ENCODE data around the gene TSPY10.
"Not testable (repeated sequence)": the region's sequence is repeated elsewhere in the genome, so short reads cannot be mapped to it uniquely, and the experiment has no call there.

Gene TSPY10

GRCh38 chrY:9527580-9527979 lies at the start of gene TSPY10:
TSS of gene TSPY10 (plus strand) at chrY:9527880. CDS start at chrY:9527926, 46 bp downstream.
- not testable (repeated sequence) for DNase-seq

DNA sequence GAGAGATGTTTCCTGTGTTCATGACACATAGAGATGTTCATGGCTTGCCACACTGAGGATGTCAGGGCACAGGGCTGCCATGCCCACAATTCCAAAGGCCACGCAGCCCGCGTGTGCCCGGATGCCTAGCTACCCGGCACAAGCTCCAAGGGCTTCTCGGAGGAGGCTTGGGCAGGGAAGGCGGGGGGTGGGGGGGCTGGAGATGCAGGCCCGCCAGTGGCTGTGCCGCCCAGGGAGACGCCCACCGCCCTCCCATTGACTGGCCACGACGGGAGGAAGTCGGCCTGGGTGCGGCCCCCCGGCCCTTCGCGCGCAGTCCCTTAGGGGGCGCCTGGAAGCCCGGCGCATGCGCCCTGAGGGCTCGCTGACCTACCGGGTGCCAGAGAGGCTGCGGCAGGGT lies 40.7 kb upstream of the TSPY10 start, which contains the start of gene TSPY9:
TSS of gene TSPY9 (plus strand) at position 301 of the 400 bp plus-strand sequence. CDS start at position 347, 46 bp downstream.
- DNase-seq, result not testable (repeated sequence)

DNA sequence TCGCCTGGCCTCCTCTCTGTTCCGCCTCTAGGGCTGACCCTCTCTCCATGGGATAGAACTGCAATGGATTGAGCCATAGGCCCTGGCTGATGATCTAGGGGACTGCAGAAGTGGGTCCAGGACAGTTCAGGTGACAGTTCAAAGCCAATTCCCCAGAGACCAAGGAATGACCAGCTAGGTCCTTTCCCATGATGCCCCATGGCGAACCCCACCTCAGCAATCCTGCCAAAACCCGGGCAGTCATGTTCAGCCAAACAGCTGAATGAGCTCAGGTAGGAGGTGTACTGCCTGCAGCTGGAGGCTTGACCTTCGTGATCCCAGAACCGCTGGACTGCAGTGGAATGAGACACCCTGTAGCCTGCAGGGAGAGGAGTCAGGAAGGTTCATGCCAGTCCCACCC lies 23.3 kb upstream of the TSPY10 start:
- DNase-seq, result not testable (repeated sequence)

DNA sequence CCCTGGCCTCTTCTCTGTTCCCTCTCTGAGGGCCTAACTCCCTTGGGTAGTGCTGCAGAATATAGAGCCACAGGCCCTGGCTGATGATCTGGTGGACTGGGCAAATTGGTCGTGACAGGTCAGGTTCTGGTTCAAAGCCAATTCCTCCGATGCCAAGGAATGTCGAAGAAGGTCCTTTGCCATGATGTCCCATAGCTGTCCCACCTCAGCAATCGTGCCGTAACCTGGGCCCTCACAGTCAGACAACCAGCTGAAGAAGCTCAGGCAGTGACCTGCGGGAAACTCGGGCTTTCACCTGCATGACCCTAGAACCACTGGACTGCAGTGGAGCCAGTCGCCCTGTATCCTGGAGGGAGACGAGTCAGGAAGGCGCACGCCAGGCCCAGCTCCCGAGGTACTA lies 11.4 kb upstream of the TSPY10 start:
- not testable (repeated sequence) for DNase-seq

Data from activated CD4-positive, alpha-beta T cell treated with anti-CD3 and anti-CD28 coated beads, Interleukin-2, amount 50 U/mL, for 1 hour (primary cell).